Type B pancreatic cell (in vitro differentiated cells): ENCODE data around the gene FYB1. TPM values are rescaled to one million over a fixed set of nuclear protein-coding genes. Genes with fewer than 3 reads are reported as not detected.

Source experiments
- DNase-seq: peaks from one replicate; pipeline ENCODE4 v3.0.0; 2021; ENCODE audit warnings: mixed read lengths; ENCODE audit not compliant: unreplicated experiment; ENCODE audit errors: extremely low spot score
- H3K27ac Mint-ChIP-seq: 2 replicates; pipeline ENCODE4 v1.8.0; 2021; ENCODE audit warnings: mild to moderate bottlenecking, mixed read lengths
- H3K27me3 Mint-ChIP-seq: 2 replicates; pipeline ENCODE4 v1.8.0; 2021; ENCODE audit warnings: mixed read lengths
- H3K36me3 Mint-ChIP-seq: 2 replicates; pipeline ENCODE4 v1.8.0; 2021; ENCODE audit warnings: mixed read lengths
- H3K4me1 Mint-ChIP-seq: one replicate; pipeline ENCODE4 v1.8.0; 2021; ENCODE audit warnings: mixed read lengths; ENCODE audit not compliant: unreplicated experiment
- H3K4me3 Mint-ChIP-seq: 2 replicates; pipeline ENCODE4 v1.8.0; 2021; ENCODE audit warnings: mild to moderate bottlenecking, mixed read lengths
- H3K9me3 Mint-ChIP-seq: 2 replicates; pipeline ENCODE4 v1.8.0; 2021; ENCODE audit warnings: mixed read lengths
- total RNA-seq: library from RNA; stranded (reverse); gene quantifications from 2 replicates; pipeline ENCODE4 v1.2.1, GENCODE V29; 2021; ENCODE audit warnings: low replicate concordance
- TF ChIP-seq, protein P1 (sequence below): fragments of 200-600 bp; sonication (generic); conservative IDR thresholded peaks from 2 replicates; pipeline ENCODE4 v1.5.0; 2021; ENCODE audit warnings: antibody characterized with exemption, mild to moderate bottlenecking

The FYB1 gene
- total RNA-seq, 1 donor from 2014 or later, result 0.24 TPM

DNA sequence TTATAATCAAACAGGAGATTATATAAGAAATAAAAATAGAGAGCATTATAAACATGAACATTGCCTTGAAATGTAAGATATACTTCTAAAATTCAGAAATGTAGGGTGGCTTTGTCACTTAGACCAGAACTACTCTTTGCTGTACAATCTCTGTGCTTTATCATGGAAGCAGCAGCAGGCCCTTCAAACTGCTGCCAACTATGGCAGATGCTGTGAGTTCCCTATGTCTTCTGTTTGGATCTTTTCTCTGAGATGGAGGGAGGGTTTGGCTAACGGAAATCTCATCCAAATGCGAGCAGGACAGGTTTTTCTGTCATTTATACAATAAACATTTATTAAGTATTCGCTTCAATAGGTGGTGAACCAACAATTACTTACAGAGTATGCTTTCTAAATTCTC is 110.4 kb downstream of the FYB1 start:
- no peak for DNase-seq
- Mint-ChIP-seq H3K27me3 (peaks cover 5% of the 10 kb centered on the region), H3K4me1 (no peaks in the 10 kb centered on the region), H3K27ac (no peak overlapping the region), H3K36me3 (no peaks in the 10 kb centered on the region), H3K4me3 (no peak overlapping the region), H3K9me3 (no peaks in the 10 kb centered on the region)
- TF ChIP-seq, protein P1, sequence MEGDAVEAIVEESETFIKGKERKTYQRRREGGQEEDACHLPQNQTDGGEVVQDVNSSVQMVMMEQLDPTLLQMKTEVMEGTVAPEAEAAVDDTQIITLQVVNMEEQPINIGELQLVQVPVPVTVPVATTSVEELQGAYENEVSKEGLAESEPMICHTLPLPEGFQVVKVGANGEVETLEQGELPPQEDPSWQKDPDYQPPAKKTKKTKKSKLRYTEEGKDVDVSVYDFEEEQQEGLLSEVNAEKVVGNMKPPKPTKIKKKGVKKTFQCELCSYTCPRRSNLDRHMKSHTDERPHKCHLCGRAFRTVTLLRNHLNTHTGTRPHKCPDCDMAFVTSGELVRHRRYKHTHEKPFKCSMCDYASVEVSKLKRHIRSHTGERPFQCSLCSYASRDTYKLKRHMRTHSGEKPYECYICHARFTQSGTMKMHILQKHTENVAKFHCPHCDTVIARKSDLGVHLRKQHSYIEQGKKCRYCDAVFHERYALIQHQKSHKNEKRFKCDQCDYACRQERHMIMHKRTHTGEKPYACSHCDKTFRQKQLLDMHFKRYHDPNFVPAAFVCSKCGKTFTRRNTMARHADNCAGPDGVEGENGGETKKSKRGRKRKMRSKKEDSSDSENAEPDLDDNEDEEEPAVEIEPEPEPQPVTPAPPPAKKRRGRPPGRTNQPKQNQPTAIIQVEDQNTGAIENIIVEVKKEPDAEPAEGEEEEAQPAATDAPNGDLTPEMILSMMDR, result no peak

DNA sequence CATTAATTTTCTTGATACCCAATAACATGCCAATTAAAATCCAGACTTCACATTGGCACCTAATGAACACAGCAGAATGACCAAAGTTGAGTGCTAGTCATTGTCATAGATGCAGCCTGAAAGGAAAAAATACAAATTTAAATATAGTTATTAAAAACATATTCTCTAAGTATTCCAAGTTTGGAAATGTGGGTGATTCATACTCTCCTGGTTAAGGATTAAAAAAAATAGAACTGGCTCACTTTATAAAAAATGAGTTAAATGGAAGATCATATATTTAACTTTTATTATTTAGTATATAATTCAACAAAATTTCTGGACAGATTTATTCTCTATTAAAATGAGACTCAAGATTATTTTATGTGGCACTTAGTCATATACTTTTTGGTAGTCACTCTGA is 112.0 kb downstream of the FYB1 start:
- Mint-ChIP-seq H3K4me3 (no peak overlapping the region), H3K9me3 (no peaks in the 10 kb centered on the region), H3K4me1 (no peaks in the 10 kb centered on the region), H3K27ac (no peak overlapping the region), H3K27me3 (peaks cover 5% of the 10 kb centered on the region), H3K36me3 (no peaks in the 10 kb centered on the region)
- DNase-seq, result no peak
- TF ChIP-seq, protein P1, result no peak

DNA sequence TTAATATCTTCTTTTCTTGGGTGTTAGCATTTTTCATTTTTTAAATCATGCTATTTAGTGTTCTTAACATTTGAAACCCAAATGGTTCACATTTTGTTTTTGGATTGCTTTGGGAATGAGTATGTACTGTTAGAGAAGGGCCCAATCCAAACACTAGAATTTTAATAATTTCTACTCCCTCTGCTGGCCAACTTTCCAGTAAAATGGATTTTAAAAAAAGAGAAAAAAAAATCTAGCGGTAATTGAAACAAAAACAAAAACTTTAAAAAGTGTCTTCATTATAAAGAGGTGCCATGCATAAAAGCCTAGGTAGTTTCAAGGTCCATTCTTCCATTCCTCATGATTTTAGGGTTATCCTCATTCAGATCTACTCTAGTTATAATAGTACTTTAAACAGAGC is 113.0 kb downstream of the FYB1 start:
- Mint-ChIP-seq H3K27ac (no peak overlapping the region), H3K36me3 (no peaks in the 10 kb centered on the region), H3K27me3 (peaks cover 5% of the 10 kb centered on the region), H3K4me1 (no peaks in the 10 kb centered on the region), H3K4me3 (no peak overlapping the region), H3K9me3 (no peaks in the 10 kb centered on the region)
- DNase-seq, result no peak
- TF ChIP-seq, protein P1, result peak; percentile 60

DNA sequence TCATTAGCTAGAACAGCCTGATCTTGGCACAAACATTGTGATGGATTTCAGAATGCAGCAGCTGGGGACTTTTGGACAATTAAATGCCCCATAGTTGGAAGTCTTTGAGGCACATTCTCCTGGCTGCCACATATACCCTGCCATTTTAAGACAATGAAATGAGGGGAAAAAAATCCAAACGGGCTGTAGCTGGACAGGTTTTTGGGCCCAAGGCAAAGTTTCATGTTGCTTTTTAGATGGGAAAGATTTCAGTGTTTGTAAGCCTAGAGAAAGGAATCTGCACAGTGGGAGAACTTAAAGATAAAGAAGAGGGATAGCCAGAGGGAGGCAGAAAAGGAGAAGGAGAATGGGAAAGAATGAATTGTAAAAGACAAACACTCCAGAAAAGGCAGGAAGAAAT is 115.1 kb downstream of the FYB1 start:
- H3K36me3 Mint-ChIP-seq, result no peaks in the 10 kb centered on the region

DNA sequence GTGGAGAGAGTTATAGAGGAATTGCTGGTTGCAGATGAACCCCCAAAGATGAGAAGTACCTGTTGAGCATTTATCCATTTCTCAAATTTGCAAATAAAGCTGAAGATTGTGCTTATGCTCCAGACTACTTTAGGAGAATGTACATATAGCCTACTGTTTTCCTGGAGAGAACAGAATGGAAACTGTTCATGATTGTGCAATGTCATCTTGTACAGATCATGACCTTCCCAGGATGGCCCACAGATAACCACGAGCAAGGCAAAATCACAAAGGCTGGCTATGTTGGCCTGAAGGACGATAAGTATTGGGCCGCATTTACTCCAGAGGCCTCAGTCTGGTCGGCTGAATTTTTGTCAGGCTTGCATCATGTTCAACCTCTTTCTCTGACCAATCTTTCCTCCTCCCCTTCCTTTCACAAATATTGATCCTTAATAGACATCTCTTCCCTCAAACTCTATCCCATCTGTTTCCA is 116.6 kb downstream of the FYB1 start:
- Mint-ChIP-seq H3K4me3 (no peak overlapping the region), H3K9me3 (no peaks in the 10 kb centered on the region), H3K27me3 (no peaks in the 10 kb centered on the region), H3K36me3 (no peaks in the 10 kb centered on the region), H3K4me1 (no peaks in the 10 kb centered on the region), H3K27ac (no peak overlapping the region)
- TF ChIP-seq, protein P1, result no peak
- DNase-seq, result no peak

More for the DNA sequence above, 115.1 kb downstream of the FYB1 start:
- Mint-ChIP-seq H3K4me1 (no peaks in the 10 kb centered on the region), H3K27ac (no peak overlapping the region), H3K4me3 (no peak overlapping the region), H3K27me3 (no peaks in the 10 kb centered on the region), H3K9me3 (no peaks in the 10 kb centered on the region)
- no peak for DNase-seq
- TF ChIP-seq, protein P1, result no peak

DNA sequence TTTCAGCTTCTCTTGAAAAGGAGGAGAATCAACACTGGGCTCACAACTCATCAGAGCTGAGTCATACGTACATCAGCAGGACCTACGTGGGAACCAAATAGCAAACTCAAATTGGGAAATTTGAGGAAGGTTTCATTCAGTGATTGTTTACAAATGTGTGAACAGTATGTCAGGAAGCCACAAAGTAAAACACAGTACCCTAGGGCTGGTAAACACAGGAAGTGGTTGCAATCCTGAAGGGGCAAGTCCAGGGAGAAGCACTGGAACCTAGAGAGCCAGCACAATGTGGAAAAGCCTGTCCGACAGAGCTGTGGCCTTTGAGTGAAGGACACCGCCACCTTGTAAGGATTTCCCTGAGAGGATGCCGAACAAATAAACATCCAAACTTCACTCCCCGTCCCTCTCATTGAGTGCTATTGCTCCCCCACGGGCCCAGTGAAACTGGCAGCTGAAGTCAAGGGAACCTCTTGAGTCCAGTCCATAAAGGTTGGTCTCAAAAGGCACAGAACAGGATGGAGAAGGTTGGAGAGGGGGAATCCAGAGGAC is 118.4 kb downstream of the FYB1 start:
- no peak overlapping the region for H3K4me3 Mint-ChIP-seq
- H3K4me1 Mint-ChIP-seq, result no peaks in the 10 kb centered on the region
- no peaks in the 10 kb centered on the region for H3K36me3 Mint-ChIP-seq
- peak overlapping the region; percentile 33 for H3K27ac Mint-ChIP-seq
- DNase-seq, result no peak
- H3K27me3 Mint-ChIP-seq, result no peaks in the 10 kb centered on the region
- TF ChIP-seq, protein P1, result no peak
- no peaks in the 10 kb centered on the region for H3K9me3 Mint-ChIP-seq
